Tibial nerve (tissue), 4 donors: Measurements from ENCODE around the gene MS4A2. TPM values are rescaled to one million over a fixed set of nuclear protein-coding genes. Genes with fewer than 3 reads are reported as not detected.

Source experiments
- DNase-seq, 2 donors: peaks; one replicate each; pipeline ENCODE4 v3.0.0-alpha.2; 2019; ENCODE audit warnings: low spot score in 2 of 2
- H3K27ac ChIP-seq, 4 donors: fragments of 200-600 bp; sonication (generic) in 3 of 4; one replicate each; pipeline ENCODE4 v1.5.1; 2017 to 2019; ENCODE audit warnings: mild to moderate bottlenecking in 1 of 4
- H3K27me3 ChIP-seq, 2 donors: fragments of 200-600 bp; sonication (generic) in 1 of 2; one replicate each; pipeline versions ENCODE4 v1.5.1 to v1.6.0; 2017 to 2019
- H3K36me3 ChIP-seq, 3 donors: fragments of 200-600 bp; sonication (generic); one replicate each; pipeline ENCODE4 v1.5.1; 2018 to 2019
- H3K4me1 ChIP-seq, 4 donors: fragments of 200-600 bp; sonication (generic) in 3 of 4; one replicate each; pipeline ENCODE4 v1.5.1; 2017 to 2019
- H3K4me3 ChIP-seq, 4 donors: fragments of 200-600 bp; sonication (generic) in 3 of 4; one replicate each; pipeline ENCODE4 v1.5.1; 2017 to 2019; ENCODE audit warnings: mild to moderate bottlenecking in 1 of 4, moderate library complexity in 1 of 4
- H3K9me3 ChIP-seq, 4 donors: fragments of 200-600 bp; sonication (generic) in 3 of 4; one replicate each; pipeline ENCODE4 v1.5.1; 2017 to 2019
- CTCF ChIP-seq, 5 experiments: fragments of 200-600 bp in 3 of 5; fragments of 450-650 bp in 2 of 5; sonication (generic) in 3 of 5; IDR thresholded peaks; one replicate each; pipeline ENCODE4 v1.5.1; 2016 to 2019; ENCODE audit warnings: antibody characterized with exemption in 5 of 5, mild to moderate bottlenecking in 3 of 5, moderate library complexity in 2 of 5
- EP300 ChIP-seq, 2 donors: sonication (generic); formaldehyde crosslinking; IDR thresholded peaks; one replicate each; pipeline ENCODE4 v1.6.1; 2017; ENCODE audit warnings: antibody characterized with exemption in 2 of 2, mild to moderate bottlenecking in 1 of 2
- POLR2A ChIP-seq, 2 donors: fragments of 450-650 bp; IDR thresholded peaks; one replicate each; pipeline ENCODE4 v1.6.1; 2017; ENCODE audit warnings: antibody characterized with exemption in 2 of 2, mild to moderate bottlenecking in 2 of 2, moderate library complexity in 2 of 2
- WGBS, 2 donors: methylation state at CpG; one replicate each; pipeline ENCODE4 v1.1.5; 2018; 5-methylcytosine and 5-hydroxymethylcytosine counted together
- total RNA-seq, 4 donors: library from RNA; depleted of rRNA; stranded (reverse); fragments of >200 nt; gene quantifications; one replicate each; pipeline ENCODE4 v1.1.0, GENCODE V29; 2016

The MS4A2 gene
- total RNA-seq, 4 donors from 2014 or later = 1.8 to 1.9 TPM; not detected in 2

GRCh38 chr11:60118338-60118737, 29.9 kb downstream of the MS4A2 start:
- WGBS, 2 donors = 66 to 68% methylated on average over 2 of the region's 2 CpGs
- Histone ChIP-seq H3K27ac (no peak overlapping the region), H3K9me3 (no peaks in the 10 kb centered on the region), H3K4me1 (no peaks in the 10 kb centered on the region), H3K36me3 (no peaks in the 10 kb centered on the region), H3K27me3 (no peaks in the 10 kb centered on the region), H3K4me3 (no peak overlapping the region)
- no peak for DNase-seq
- TF ChIP-seq EP300 (IDR thresholded peaks at IDR 0.05) (no peak), POLR2A (IDR thresholded peaks at IDR 0.05) (no peak), CTCF (IDR thresholded peaks at IDR 0.05) (no peak)

- H3K4me1 ChIP-seq = no peaks in the 10 kb centered on the region
- no peak overlapping the region for H3K27ac ChIP-seq
- H3K36me3 ChIP-seq = no peaks in the 10 kb centered on the region
- 62 to 86% methylated on average over 2 of the region's 2 CpGs for WGBS, 2 donors
- H3K27me3 ChIP-seq = no peaks in the 10 kb centered on the region
- no peaks in the 10 kb centered on the region for H3K9me3 ChIP-seq
- TF ChIP-seq POLR2A (IDR thresholded peaks at IDR 0.05) = no peak
- no peak for TF ChIP-seq CTCF (IDR thresholded peaks at IDR 0.05)
- no peak for TF ChIP-seq EP300 (IDR thresholded peaks at IDR 0.05)
- H3K4me3 ChIP-seq = no peak overlapping the region
- no peak for DNase-seq
Measured at GRCh38 chr11:60119710-60120109, 31.2 kb downstream of the MS4A2 start.

- DNase-seq = no peak
- Histone ChIP-seq H3K9me3 (no peaks in the 10 kb centered on the region), H3K27me3 (no peaks in the 10 kb centered on the region), H3K27ac (no peak overlapping the region), H3K4me3 (no peak overlapping the region), H3K36me3 (no peaks in the 10 kb centered on the region), H3K4me1 (no peaks in the 10 kb centered on the region)
- TF ChIP-seq EP300 (IDR thresholded peaks at IDR 0.05) = no peak
- no peak for TF ChIP-seq POLR2A (IDR thresholded peaks at IDR 0.05)
- TF ChIP-seq CTCF (IDR thresholded peaks at IDR 0.05) = no peak
- WGBS, 2 donors = 72 to 76% methylated on average over 2 of the region's 2 CpGs
Measured at GRCh38 chr11:60121264-60121663, 32.8 kb downstream of the MS4A2 start.

GRCh38 chr11:60122414-60123036, 34.1 kb downstream of the MS4A2 start:
- no peaks in the 10 kb centered on the region for H3K36me3 ChIP-seq
- H3K27ac ChIP-seq = no peak overlapping the region
- WGBS, 2 donors = 88% methylated on average over 3 of the region's 3 CpGs
- TF ChIP-seq EP300 (IDR thresholded peaks at IDR 0.05) = no peak
- TF ChIP-seq POLR2A (IDR thresholded peaks at IDR 0.05) = no peak
- no peak for TF ChIP-seq CTCF (IDR thresholded peaks at IDR 0.05)
- no peaks in the 10 kb centered on the region for H3K9me3 ChIP-seq
- no peaks in the 10 kb centered on the region for H3K4me1 ChIP-seq
- no peak overlapping the region for H3K4me3 ChIP-seq
- DNase-seq = no peak
- no peaks in the 10 kb centered on the region for H3K27me3 ChIP-seq

- H3K27me3 ChIP-seq = no peaks in the 10 kb centered on the region
- no peaks in the 10 kb centered on the region for H3K9me3 ChIP-seq
- no peak for DNase-seq
- H3K4me3 ChIP-seq = no peak overlapping the region
- TF ChIP-seq POLR2A (IDR thresholded peaks at IDR 0.05) (no peak), EP300 (IDR thresholded peaks at IDR 0.05) (no peak), CTCF (IDR thresholded peaks at IDR 0.05) (no peak)
- no peaks in the 10 kb centered on the region for H3K4me1 ChIP-seq
- H3K36me3 ChIP-seq = no peaks in the 10 kb centered on the region
- 55 to 62% methylated on average over 11 of the region's 11 CpGs for WGBS, 2 donors
- H3K27ac ChIP-seq = no peak overlapping the region
Measured at GRCh38 chr11:60124802-60125432, 36.5 kb downstream of the MS4A2 start.
